GM18508 (cell line): ENCODE results near the gene GH2.

Source experiments
- ATAC-seq: cut with Tn5 transposase; IDR thresholded peaks from one replicate; pipeline ENCODE4 v1.9.1; 2021; ENCODE audit warnings: moderate number of reproducible peaks; ENCODE audit not compliant: insufficient read depth, unreplicated experiment

The GH2 gene

GRCh38 chr17:63842540-63843386, 39.0 kb downstream of the GH2 start, which contains the start of gene SMARCD2:
SMARCD2 (minus strand) TSS chr17:63842685; CDS start chr17:63842674, 11 bp downstream.
- ATAC-seq: no peak

DNA sequence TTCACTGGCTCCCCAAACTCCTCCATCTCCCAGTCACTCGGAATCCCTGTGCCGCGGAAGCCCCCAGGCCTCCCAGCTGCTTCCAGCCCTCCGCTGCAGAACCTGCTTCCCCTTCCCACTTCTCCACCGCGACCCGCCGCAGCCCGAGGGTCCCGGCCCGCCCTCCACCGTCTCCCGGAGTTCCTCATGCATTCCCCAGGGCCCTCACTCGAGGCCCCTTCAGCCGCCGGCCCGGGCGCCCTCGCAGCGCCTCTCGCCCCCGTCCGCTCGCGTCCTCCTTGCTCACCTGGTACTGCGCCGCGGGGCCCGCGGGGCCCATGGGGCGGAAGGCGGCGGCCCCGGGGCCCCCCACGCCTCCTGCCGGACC, 39.6 kb downstream of the GH2 start:
- ATAC-seq: no peak

- ATAC-seq: no peak
Measured at GRCh38 chr17:63841350-63842172, 40.2 kb downstream of the GH2 start.

DNA sequence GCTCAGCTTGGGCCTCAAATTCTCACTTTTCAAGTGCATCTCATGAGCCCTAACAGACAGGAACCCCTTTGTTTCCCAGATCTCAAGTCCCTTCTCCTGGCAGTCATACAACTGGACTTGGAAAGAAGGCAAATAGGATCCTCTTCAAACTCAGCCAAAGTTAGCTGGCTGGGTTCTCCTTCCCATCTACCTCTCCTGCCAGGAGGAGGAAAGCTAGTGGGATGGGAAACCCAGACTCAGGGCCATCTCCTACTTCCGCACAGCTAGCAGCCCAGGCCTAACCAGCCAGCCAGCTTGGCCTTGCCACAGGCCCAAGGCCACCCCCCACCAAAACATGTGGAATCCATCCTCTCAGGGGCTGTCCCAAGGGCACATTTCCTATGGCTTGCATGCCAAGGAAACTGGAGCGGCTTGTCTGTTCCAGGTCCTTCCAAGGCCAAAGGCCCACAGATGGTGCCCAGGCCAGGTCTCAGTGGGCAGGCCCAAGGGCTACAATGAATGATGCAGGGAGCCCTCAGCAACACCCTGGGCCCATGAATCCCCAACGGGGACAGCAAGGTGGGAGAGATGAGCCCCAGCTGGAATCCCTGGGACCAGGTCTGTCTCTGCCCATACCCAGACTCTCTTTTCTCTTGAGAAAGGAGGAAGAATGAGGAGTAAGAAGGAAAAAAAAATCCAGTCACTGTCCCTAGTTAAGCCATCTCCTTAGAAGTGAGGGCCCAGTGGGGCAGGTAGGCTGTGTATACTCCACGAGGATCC, 41.0 kb downstream of the GH2 start:
- no peak for ATAC-seq

DNA sequence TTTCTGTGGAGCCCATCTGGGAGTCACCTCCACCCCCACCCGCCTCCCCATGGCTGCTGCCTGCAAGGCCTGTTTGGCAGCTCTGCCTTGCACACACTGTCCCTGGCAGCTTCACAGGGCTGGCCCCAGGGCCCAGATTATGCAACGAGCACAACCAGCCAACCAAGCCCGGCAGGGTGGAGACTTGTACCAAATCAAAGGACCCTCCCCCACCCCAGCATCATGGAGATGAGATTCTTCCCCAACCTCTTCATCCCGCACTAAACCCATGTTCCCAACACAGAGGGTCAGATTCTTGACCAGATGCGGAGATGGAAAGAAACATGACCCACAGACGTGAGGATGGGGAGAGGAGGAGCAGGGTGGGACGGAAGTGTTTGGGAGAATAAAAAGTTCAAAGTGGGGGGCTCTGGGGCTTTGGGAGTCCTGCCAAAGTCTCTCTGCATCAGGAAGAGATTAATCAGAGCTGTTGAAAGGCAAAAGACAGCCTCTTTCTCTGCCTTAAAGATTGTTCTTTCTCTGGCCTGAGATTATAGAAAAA, 43.0 kb downstream of the GH2 start:
- ATAC-seq: no peak

GRCh38 chr17:63837962-63838600, 43.7 kb downstream of the GH2 start:
- no peak for ATAC-seq

DNA sequence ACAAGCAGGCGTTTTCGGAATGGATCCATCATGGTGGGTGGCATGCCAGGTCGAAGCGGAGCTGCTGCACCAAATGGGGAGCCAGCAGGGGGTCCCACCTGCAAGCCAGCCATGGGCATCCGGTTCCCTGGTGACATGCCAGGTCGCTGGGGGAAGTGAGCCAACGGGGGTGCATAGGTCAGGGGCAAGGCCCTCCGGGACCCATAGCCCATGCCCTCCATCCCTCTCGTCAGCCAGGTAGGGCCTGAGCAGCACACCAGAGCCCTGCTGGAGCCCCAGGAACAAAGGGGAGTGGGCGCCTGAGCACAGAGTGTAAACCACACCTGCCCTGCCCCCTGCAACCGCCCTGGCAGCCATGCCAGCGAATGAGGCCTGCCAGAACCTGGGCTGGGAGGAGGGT, 44.3 kb downstream of the GH2 start:
- ATAC-seq: no peak

DNA sequence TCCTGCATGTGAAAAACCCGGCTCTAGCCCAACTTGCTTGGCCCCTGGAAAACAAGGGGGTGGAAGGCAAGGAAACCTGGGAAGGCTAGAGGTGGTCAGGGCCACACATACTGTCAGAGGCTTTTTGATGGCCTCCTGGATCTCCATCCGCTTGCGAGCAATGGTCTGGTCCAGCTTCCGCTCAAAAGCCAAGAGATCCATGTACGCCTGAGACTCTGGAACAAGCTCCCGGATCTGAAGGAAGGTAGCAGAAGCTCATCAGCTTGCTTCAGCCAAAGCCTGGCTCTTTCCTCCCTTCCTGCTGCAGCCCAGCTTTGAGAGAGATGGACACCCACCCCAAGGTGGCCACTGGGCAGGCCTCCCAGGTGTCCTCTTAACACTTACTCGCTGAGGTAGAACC, 44.9 kb downstream of the GH2 start:
- no peak for ATAC-seq

GRCh38 chr17:63835167-63835720, 46.5 kb downstream of the GH2 start:
- no peak for ATAC-seq

DNA sequence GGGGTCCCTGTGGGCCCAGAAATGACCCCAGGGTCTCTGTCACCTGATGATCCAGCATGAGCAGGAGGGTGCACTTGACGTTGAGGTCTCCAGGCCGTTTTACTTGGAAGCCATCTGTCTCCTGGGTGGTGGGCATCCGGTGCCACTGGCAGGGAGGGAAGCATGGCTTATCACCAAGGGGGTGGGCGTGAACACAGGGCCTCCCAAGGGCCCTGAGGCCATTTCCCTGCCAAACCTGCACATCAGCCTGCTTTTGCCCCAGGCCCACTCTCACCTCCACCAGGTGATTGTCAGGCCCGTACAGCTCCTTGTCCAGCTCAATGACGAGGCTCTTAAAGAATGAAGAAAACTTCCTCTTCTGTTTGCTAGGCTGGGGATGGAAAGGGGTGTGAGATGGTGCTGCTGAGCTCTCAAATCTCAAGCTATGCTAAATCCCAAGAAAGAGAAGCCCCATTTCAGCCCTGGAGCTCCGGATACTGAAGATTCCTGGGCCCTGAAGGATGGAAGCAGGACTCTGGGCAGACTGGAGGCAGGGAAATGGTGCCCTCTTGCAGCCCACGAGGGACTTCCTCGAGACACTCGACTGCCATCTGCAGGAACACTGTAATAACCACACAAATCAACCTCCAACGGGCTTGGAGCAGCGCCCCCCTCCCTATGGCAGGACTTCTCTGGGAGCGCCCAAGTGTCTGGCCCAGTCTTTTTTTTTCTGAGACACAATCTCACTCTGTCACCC, 47.1 kb downstream of the GH2 start:
- no peak for ATAC-seq

GRCh38 chr17:63833741-63834373, 47.9 kb downstream of the GH2 start:
- no peak for ATAC-seq

DNA sequence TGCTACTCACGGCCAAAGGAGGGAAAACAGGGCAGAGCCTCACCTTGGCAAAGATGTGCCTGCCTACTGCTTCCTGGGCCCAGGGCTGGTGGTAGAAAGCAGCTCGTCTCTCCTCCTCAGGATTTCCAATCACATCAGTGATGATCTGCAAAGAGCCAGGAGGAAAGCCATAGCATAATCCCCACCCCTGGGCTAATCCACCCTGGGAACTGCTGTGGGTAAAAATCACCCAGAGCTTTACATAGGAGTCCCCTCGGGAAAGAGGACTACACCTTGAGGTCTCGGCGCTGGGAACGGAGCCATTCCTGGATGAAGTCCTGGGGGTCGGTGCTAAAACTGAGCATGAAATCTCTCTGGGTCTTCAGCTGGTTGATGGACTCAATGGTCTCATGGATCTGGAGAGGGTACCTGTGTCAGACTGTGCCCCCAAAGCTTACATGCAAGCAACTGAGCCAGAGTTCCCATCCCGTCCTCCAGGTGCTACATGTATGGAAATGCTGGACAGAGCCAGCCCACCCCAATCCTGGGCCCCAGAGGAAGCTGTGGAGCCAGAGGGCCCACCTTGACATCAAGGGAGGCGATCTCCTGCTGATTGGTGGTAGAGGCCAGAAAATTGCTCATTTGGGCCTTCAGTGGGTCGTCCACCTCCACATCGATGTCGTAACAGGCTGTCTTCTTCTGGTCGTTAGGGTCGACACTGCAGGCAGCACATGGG, 48.6 kb downstream of the GH2 start:
- no peak for ATAC-seq

DNA sequence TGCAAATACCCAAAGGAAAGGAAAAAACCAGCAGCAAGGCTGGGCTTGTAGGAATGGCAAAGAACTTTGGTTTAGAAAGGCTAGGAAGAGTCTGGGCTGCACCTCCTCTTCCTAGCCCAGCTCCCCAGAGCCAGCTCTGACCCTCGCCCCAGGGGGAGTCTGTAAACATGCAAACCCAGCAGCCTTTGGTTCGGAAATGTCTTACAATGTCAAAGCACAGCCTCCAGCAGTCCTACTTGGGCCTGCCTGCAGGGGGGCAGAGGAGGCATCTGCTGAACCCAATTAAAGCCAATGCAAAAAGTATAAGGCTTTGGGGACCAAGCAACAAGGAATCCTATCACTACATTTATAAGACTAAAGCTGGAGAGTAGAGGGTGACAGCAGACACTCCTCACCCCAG, 49.3 kb downstream of the GH2 start:
- no peak for ATAC-seq

GRCh38 chr17:63832014-63832413, 49.7 kb downstream of the GH2 start:
- ATAC-seq: no peak

- ATAC-seq: no peak
Measured at GRCh38 chr17:63831505-63831904, 50.2 kb downstream of the GH2 start.

DNA sequence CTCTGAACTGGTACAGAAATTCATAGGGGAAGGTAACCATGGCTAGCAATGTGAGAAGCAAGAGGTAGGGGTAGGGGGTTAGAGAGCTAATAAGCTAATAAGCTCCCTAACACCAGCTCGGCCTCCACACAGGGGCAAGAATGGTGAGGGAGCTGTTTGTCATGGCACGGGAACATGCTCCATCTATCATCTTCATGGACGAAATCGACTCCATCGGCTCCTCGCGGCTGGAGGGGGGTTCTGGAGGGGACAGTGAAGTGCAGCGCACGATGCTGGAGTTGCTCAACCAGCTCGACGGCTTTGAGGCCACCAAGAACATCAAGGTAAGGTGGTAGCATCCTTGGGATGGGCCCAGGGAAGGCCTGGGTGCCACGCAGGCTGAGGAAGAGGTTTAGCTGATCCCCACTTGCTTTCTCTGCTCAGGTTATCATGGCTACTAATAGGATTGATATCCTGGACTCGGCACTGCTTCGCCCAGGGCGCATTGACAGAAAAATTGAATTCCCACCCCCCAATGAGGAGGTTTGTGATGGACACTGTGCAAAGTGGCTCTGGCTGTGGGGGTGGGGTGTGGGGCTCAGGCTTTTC, 50.7 kb downstream of the GH2 start:
- no peak for ATAC-seq

DNA sequence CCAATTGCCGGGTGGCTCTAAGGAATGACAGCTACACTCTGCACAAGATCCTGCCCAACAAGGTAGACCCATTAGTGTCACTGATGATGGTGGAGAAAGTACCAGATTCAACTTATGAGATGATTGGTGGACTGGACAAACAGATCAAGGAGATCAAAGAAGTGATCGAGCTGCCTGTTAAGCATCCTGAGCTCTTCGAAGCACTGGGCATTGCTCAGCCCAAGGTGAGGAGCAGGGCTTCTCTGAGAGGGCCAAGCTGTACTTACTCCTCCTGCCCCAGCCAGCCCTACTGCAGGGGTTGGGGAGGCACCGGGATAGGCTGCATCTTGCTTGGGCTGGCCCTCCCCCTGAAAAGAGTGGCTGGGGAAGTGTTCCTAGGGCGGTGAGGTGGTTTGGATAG, 51.5 kb downstream of the GH2 start:
- no peak for ATAC-seq
